OCI-LY3 (cell line): ENCODE data around the gene ETFB.

Experiments
- H2AFZ ChIP-seq: fragments of 200-600, 300-600 bp; shearing (Covaris generic); 2 replicates; pipeline ENCODE4 v1.6.0; 2014; ENCODE audit warnings: antibody characterized with exemption, low read depth, low read length
- H3K27ac ChIP-seq: fragments of 200-600, 300-600 bp; sonication (generic); 2 replicates; pipeline ENCODE4 v1.5.1; 2014; ENCODE audit warnings: mild to moderate bottlenecking, low read length, moderate library complexity, mixed read lengths
- H3K27me3 ChIP-seq: fragments of 200-600, 300-600 bp; sonication (generic); 2 replicates; pipeline ENCODE4 v1.6.1; 2014; ENCODE audit warnings: low read depth, low read length, mixed read lengths
- H3K36me3 ChIP-seq: fragments of 200-600, 300-600 bp; sonication (generic); replicated peaks from 2 replicates; pipeline ENCODE3; 2014; ENCODE audit warnings: low read depth, low read length, mixed read lengths
- H3K4me1 ChIP-seq: fragments of 300-600, 200-600 bp; sonication (generic); 2 replicates; pipeline ENCODE4 v1.6.1; 2014; ENCODE audit warnings: low read length, mixed read lengths
- H3K4me2 ChIP-seq: fragments of 200-600, 300-600 bp; sonication (generic); 2 replicates; pipeline ENCODE4 v1.6.1; 2014; ENCODE audit warnings: low read length, mixed read lengths
- H3K4me3 ChIP-seq: fragments of 300-600, 200-600 bp; sonication (generic); 2 replicates; pipeline ENCODE4 v1.5.1; 2014; ENCODE audit warnings: antibody characterized with exemption, mild to moderate bottlenecking, low read length, moderate library complexity
- H3K79me2 ChIP-seq: fragments of 300-600, 200-600 bp; shearing (Covaris generic); 2 replicates; pipeline ENCODE4 v1.6.1; 2014; ENCODE audit warnings: mild to moderate bottlenecking, low read length, mixed read lengths
- H3K9ac ChIP-seq: fragments of 300-600, 200-600 bp; shearing (Covaris generic); 2 replicates; pipeline ENCODE4 v1.6.0; 2014; ENCODE audit warnings: mild to moderate bottlenecking, low read length, moderate library complexity
- H3K9me3 ChIP-seq: fragments of 200-600, 300-600 bp; shearing (Covaris generic); 2 replicates; pipeline ENCODE4 v1.6.1; 2014; ENCODE audit warnings: low read length, mixed read lengths; ENCODE audit not compliant: insufficient read depth
- H4K20me1 ChIP-seq: fragments of 200-600, 300-600 bp; sonication (generic); 2 replicates; pipeline ENCODE4 v1.6.1; 2016; ENCODE audit warnings: low read length, mixed read lengths; ENCODE audit not compliant: insufficient read depth
- CTCF ChIP-seq: fragments of 200-600, 300-600 bp; sonication (generic); IDR thresholded peaks from 2 replicates; pipeline ENCODE4 v1.5.1; 2014; ENCODE audit warnings: antibody characterized with exemption, low read length, low read depth
- EZH2phosphoT487 ChIP-seq: fragments of 200-600 bp; shearing (Covaris generic); IDR thresholded peaks from 2 replicates; pipeline ENCODE4 v1.6.1; 2018; ENCODE audit warnings: antibody characterized with exemption, mixed run types, low read depth

Gene ETFB

GRCh38 chr19:51357952-51358351 is 8.2 kb downstream of the ETFB start:
- no peak overlapping the region for H3K4me3 ChIP-seq
- H3K4me1 ChIP-seq = no peaks in the 10 kb centered on the region
- TF ChIP-seq CTCF = no peak
- no peak for TF ChIP-seq EZH2phosphoT487
- no peak overlapping the region for H3K9ac ChIP-seq
- no peaks in the 10 kb centered on the region for H3K27me3 ChIP-seq
- no peak overlapping the region for H2AFZ ChIP-seq
- peaks cover 3% of the 10 kb centered on the region; the same call in 1 of the 2 replicates for H4K20me1 ChIP-seq
- no peaks in the 10 kb centered on the region for H3K36me3 ChIP-seq
- H3K79me2 ChIP-seq = no peaks in the 10 kb centered on the region
- H3K27ac ChIP-seq = no peak overlapping the region
- no peak overlapping the region for H3K4me2 ChIP-seq
- H3K9me3 ChIP-seq = no peaks in the 10 kb centered on the region

GRCh38 chr19:51356159-51356801 is 9.9 kb downstream of the ETFB start:
- no peak overlapping the region for H3K4me2 ChIP-seq
- H3K9me3 ChIP-seq = no peaks in the 10 kb centered on the region
- H3K36me3 ChIP-seq = peaks cover 2% of the 10 kb centered on the region
- H3K4me1 ChIP-seq = no peaks in the 10 kb centered on the region
- no peak overlapping the region for H3K4me3 ChIP-seq
- no peaks in the 10 kb centered on the region for H3K79me2 ChIP-seq
- no peak for TF ChIP-seq EZH2phosphoT487
- no peak overlapping the region for H2AFZ ChIP-seq
- H3K27ac ChIP-seq = no peak overlapping the region
- no peaks in the 10 kb centered on the region for H3K27me3 ChIP-seq
- H3K9ac ChIP-seq = no peak overlapping the region
- peaks cover 3% of the 10 kb centered on the region; the same call in 1 of the 2 replicates for H4K20me1 ChIP-seq

- H3K9ac ChIP-seq = no peak overlapping the region
Observed at GRCh38 chr19:51354742-51355148, 11.4 kb downstream of the ETFB start.

GRCh38 chr19:51354103-51354741 is 12.0 kb downstream of the ETFB start:
- Histone ChIP-seq H4K20me1 (peaks cover 3% of the 10 kb centered on the region; the same call in 1 of the 2 replicates), H3K4me2 (no peak overlapping the region), H3K36me3 (peaks cover 6% of the 10 kb centered on the region), H3K27me3 (no peaks in the 10 kb centered on the region), H3K4me3 (no peak overlapping the region), H3K4me1 (no peaks in the 10 kb centered on the region), H2AFZ (no peak overlapping the region), H3K27ac (no peak overlapping the region), H3K9me3 (no peaks in the 10 kb centered on the region), H3K9ac (no peak overlapping the region), H3K79me2 (no peaks in the 10 kb centered on the region)
- TF ChIP-seq EZH2phosphoT487 (no peak), CTCF (no peak)

More at GRCh38 chr19:51354742-51355148, 11.4 kb downstream of the ETFB start:
- Histone ChIP-seq H4K20me1 (peaks cover 3% of the 10 kb centered on the region; the same call in 1 of the 2 replicates), H3K36me3 (peaks cover 6% of the 10 kb centered on the region), H2AFZ (no peak overlapping the region), H3K27me3 (no peaks in the 10 kb centered on the region), H3K4me1 (no peaks in the 10 kb centered on the region), H3K79me2 (no peaks in the 10 kb centered on the region), H3K4me2 (no peak overlapping the region), H3K27ac (no peak overlapping the region), H3K9me3 (no peaks in the 10 kb centered on the region), H3K4me3 (no peak overlapping the region)
- no peak for TF ChIP-seq EZH2phosphoT487
- no peak for TF ChIP-seq CTCF
